ENCODE results near the gene AP2B1.

Gene AP2B1

DNA sequence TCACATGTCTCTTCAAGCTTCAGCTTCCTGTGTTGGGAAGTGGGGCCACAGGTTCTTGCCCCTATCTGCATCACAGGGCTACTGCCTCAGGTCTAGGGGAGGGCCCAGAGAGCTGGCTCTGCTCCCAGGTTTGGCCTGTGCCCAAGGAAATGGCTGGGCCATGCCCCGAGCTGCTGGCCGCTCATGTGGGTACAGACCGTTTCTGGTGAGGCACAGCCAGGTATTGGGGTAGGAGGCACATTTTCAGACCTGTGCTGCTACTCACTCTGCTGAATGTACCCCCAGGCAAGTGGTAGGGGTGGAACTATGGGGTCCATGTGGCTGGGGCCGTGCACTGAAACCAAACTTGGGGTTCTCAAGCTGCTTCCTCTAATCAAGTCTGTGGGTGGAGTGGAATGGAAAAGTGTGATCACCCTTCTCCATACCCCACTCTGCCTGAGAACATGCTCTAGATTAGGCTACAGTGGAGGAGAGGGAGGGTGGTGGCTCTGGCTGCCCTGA lies 161.3 kb downstream of the AP2B1 start:
- peak; percentile 11 for DNase-seq (ENCODE audit: low read depth)

DNA sequence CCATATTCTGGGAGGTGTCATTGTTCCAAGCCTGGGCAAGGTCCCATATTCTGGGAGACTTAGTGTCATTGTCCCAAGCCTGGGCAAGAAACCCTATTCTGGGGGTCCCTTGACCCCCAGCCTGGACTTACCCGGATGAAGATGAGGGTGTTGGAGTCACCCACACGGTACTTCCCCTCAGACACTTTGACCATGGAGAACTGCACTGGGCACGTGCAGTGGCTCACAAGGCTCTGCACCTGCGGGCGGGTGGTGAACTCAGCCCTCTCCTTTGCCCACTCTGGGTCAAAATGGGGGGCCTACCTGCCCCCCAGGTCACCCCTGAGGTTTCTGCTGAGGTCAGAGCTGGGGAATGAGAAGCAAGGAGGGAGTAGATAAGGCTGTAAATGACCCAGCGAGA lies 161.9 kb downstream of the AP2B1 start:
- DNase-seq (ENCODE audit: low read depth): no peak

- peak; percentile 35 for DNase-seq (ENCODE audit: low read depth)
These were observed 162.7 kb downstream of the AP2B1 start for GRCh38 chr17:35749560-35750412.

GRCh38 chr17:35750526-35751395 lies 163.6 kb downstream of the AP2B1 start:
- DNase-seq (ENCODE audit: low read depth): no peak

DNA sequence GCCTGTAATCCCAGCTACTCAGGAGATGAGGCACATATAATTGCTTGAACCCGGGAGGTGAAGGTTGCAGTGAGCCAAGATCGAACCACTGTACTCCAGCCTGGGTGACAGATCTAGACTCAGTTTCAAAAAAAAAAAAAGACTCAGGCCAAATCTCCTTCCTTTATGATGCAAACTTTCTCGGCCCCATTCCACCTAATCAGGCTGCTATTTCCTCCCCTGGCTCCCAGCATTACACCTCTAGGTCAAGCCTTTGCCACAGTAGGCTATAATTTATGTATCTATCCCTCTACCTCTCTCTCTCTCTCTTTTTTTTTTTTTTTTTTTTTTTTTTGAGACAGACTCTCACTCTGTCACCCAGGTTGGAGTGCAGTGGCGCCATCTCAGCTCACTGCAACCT lies 164.4 kb downstream of the AP2B1 start:
- DNase-seq (ENCODE audit: low read depth): peak; percentile 44

DNA sequence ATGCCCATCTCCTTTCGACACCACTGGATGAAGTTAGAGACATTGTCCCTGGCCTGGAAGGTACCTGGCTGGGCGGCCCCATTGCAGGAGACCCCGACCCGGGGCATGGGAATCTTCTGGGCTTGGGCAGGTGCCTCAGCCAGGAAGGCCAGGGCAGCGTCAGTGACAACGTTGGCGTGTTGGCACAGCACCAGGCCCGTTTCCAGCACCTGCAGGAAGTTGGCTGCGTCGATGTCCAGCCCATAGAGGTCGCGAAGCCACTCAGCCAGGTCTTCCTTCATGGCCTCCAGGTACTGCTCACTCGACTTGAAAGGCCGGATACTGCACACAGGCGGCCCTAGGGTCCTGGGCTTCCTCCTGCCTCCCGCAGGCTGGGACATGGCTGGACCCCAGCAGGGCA lies 165.3 kb downstream of the AP2B1 start:
- DNase-seq (ENCODE audit: low read depth): no peak

DNA sequence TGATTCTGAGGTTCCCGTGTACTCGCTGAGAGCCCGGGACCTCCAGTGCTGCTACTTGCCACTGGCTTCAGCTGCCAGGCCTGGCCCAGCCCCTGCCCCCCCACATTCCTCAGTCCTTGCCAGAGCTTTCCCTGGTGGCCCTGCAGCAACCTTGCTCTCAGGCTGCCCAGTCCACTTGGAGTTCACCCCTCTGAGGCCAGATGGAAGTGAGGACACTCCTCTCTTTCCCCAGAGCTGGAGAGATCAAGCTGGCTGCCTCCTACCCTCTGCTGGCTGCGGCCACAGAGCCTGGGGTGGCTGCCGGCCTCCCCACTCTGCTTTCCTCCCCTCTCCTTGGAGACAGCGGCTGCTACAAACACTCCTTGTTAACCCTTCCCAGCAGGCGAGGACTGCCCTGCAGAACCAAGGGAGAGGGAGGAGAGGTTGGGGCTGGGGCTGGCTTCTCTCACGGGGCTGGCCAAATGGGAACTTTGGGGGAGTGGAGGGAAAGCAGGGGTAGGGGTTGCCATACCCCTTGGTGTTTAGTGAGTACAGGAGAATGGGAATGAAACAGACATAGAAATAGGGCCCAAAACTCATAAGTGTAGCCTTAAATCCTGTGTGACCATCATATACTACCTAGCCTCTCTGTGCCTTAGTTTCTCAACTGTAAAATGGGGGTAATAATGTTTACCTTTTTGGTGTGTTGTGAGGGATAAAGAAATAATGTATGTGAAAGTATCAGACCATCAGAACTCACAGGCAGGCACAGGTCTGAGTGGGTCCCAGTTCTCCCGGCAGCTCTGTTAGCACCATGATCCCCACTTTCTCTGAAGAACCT lies 166.0 kb downstream of the AP2B1 start, which contains the start of gene GAS2L2:
Gene GAS2L2, minus strand, starts transcription at position 295 of the 820 bp plus-strand sequence. CDS start 389 bp downstream, outside the sequence.
- DNase-seq (ENCODE audit: low read depth): peak; percentile 20

DNA sequence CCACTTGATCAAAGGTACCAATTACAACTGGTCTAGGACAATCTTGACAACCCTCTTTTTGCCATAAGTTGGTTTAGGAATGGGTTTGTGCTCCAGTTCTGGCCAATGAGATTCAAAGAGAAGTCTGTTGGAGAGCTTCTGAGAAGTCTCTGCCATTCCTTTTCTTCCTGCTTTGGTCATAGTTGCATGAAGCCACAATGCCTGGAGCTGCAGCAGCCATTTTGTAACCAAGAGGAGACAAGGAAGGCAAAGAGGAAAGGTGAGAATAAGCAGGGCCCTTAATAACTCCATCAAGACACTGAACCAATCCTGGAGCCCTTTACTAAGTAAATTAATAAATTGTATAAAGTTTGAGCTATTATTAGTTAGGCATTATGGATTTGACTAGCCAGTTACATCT lies 170.1 kb downstream of the AP2B1 start:
- DNase-seq (ENCODE audit: low read depth): no peak

- no peak for DNase-seq (ENCODE audit: low read depth)
These were observed 173.5 kb downstream of the AP2B1 start, which contains the start of gene C17orf50 for GRCh38 chr17:35760587-35760986. Gene C17orf50 (plus strand): TSS chr17:35760887. CDS start chr17:35760942, 55 bp downstream.

DNA sequence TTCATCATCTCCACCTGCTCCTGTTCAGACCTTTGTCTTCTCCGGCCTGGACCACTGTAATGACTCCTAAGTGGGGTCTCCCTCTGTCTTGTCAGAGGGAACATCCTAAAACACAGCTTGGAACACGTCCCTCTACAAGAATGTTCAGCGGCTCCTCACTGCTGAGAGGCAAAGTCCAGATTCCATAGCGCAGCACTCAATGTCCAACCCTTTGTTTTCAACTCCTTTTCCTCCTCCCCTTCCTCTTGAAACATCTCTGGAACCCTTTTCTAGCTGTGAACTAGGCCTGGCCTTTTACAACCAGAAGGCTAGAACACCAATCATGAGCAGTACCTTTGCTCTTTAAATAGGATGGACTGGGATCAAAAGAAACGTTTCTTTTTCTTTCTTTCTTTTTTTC lies 174.5 kb downstream of the AP2B1 start:
- DNase-seq (ENCODE audit: low read depth): no peak

GRCh38 chr17:35763767-35764122 lies 176.6 kb downstream of the AP2B1 start:
- DNase-seq (ENCODE audit: low read depth): no peak

- peak; percentile 82 for DNase-seq (ENCODE audit: low read depth)
These were observed 177.2 kb downstream of the AP2B1 start for GRCh38 chr17:35764123-35764991.

DNA sequence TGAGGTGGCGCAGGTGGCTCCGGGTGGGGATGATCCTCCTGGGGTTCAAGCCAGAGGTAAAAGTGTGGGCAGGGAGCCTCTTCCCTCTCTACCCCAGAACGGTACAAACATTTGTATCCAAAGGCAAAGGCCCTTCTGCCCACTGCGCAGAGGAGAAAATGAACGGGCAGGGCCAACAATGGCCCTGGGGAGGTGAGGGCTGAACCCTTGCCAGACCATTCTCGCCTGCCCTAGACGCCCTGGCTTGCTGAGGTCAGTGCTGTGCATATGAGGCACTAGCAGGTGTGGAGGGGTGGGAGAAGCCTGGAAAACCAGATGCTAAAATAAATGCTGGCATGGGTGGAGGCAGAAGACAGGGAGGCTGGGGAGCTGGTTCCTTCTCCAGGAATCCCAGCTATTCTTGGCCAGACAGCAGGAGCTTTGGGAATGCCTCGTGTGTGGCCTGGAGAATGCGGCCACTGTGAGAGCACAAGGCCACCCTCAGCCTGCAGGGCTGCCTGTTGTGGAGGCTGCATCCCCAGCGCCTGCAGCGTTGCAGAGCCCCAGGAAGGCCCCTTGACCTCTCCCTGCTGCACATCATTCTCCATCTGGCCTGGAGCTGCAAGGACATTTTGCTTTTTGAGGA lies 178.1 kb downstream of the AP2B1 start:
- DNase-seq (ENCODE audit: low read depth): peak; percentile 60

DNA sequence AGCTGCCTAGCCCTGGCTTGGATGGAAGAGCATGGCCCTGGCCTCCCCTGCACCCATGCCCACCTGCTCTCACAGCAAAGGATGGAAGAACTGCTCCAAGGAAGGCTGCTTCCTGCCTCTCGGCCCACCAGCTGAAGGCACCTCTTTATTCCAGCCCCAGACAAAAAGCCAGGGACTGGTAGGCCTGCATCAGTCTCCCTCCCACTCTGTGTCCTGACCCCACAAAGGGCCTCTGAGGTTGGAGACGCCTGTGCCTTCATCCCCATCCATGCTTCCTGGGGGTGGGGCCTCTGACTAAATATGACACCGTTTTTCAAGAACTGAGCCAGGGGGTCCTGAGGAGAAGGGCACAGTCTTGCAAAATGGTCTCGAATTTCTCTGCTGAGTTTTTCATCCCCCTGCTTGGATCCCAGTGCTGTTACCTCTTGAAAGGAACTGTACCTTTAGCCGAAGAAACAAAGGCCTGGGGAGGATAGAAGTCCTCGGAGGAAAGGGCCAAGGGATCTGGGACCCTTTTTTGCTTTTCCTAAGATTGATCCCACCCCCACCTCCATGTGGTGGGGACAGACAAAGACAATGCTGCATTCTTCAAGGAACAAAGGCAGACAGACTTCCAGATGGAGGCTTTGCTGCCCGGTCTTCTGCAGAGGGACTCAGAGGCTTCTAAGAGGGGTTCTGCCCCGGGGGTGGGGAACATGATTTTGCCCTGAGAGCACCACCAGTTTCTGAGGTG lies 178.8 kb downstream of the AP2B1 start:
- no peak for DNase-seq (ENCODE audit: low read depth)

- DNase-seq (ENCODE audit: low read depth): no peak
These were observed 179.4 kb downstream of the AP2B1 start for GRCh38 chr17:35766489-35766877.

- peak; percentile 65 for DNase-seq (ENCODE audit: low read depth)
These were observed 179.9 kb downstream of the AP2B1 start for GRCh38 chr17:35766903-35767510.

DNA sequence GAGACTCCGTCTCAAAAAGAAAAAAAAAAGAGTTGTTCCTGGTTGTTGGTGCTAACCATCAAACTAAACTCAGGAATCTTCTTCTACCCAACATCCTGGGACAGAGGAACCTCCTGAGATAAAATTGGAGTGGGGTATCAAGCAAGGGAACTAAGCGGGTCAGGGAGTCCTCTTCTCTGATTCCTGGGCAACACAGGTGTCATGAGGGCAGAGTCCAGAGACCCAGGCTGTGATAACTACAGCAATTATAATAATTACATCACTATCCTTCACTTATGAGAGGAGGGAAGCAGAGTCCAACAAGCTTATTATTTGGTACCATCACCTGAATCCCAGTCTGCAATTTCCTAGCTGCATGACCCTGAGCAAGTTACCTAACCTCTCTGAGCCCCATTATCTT lies 181.7 kb downstream of the AP2B1 start:
- no peak for DNase-seq (ENCODE audit: low read depth)

DNA sequence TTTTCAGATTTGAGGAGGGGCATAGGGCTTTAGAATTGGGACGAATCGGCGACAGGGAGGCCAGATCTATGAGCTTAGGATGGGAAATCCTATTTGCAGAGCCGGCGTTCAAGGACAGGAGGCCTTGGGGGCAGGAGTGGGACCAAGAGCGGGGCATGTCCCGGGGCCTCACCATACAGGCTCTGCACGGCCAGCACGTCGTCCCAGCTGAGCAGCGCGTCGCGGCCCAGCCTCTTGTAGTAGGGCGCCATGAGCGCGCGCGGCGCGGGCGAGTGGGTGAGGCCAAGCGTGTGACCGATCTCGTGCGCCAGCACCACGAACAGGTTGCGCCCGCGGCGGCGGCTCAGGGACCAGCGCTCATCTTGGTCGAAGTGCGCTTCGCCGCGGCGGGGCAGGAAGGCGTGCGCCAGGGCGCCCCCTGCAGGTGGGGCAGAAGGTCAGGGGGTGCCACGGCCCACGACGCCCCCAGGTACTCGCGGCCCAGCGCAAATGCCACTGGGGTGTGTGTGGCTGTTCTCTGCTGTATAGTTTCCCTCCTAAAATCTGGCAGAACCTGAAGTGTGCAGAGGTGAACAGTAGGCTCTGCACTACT lies 182.9 kb downstream of the AP2B1 start:
- DNase-seq (ENCODE audit: low read depth): no peak

DNA sequence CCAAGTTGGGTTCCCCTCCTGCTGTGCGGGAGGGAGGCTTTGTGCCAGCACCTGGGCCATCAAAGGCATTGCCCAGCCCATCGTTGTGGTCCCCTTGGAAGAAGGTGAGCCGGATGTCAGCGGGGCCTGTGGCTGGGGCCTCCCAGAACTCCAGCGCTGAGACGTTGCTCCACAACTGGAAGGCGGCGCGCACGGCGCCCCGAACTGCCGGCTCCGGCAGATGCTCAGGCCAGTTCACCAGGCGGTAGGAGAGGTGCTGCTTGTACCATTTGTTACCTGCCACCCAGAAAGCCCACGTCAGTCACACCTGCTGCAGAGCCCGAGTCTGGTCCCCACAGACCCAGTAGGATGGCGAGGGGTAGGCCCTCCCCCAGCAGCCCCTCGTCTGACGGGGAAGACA lies 186.0 kb downstream of the AP2B1 start:
- no peak for DNase-seq (ENCODE audit: low read depth)
